Measurements from ENCODE around the gene GNB1L.

The GNB1L gene

GRCh38 chr22:19819208-19819910 lies 35.3 kb downstream of the GNB1L start:
- Histone ChIP-seq H3K4me3 (ENCODE audit: low read length in 2 of 2) (no peak overlapping the region), H3K9me3 (ENCODE audit: control insufficient read depth in 2 of 2, low read length in 2 of 2) (no peaks in the 10 kb centered on the region), H3K36me3 (ENCODE audit: control insufficient read depth in 2 of 2, insufficient read depth in 2 of 2, low read length in 2 of 2) (peaks cover 3 to 4% of the 10 kb centered on the region in 2 donors), H3K9ac (ENCODE audit: low read length in 2 of 2) (no peak overlapping the region), H3K27ac (ENCODE audit: low read length) (no peak overlapping the region), H3K4me1 (ENCODE audit: control insufficient read depth, insufficient read depth, low read length) (no peaks in the 10 kb centered on the region), H3K27me3 (ENCODE audit: control insufficient read depth in 1 of 2, insufficient read depth in 2 of 2, low read length in 2 of 2) (no peaks in the 10 kb centered on the region)

GRCh38 chr22:19818324-19819207 lies 36.1 kb downstream of the GNB1L start:
- Histone ChIP-seq H3K4me3 (ENCODE audit: low read length in 2 of 2) (no peak overlapping the region), H3K27me3 (ENCODE audit: control insufficient read depth in 1 of 2, insufficient read depth in 2 of 2, low read length in 2 of 2) (no peaks in the 10 kb centered on the region), H3K4me1 (ENCODE audit: control insufficient read depth, insufficient read depth, low read length) (no peaks in the 10 kb centered on the region), H3K36me3 (ENCODE audit: control insufficient read depth in 2 of 2, insufficient read depth in 2 of 2, low read length in 2 of 2) (peaks cover 2 to 3% of the 10 kb centered on the region in 2 donors), H3K9ac (ENCODE audit: low read length in 2 of 2) (no peak overlapping the region), H3K9me3 (ENCODE audit: control insufficient read depth in 2 of 2, low read length in 2 of 2) (no peaks in the 10 kb centered on the region), H3K27ac (ENCODE audit: low read length) (no peak overlapping the region)

- H3K9ac ChIP-seq (ENCODE audit: low read length in 2 of 2): no peak overlapping the region
- no peaks in the 10 kb centered on the region for H3K9me3 ChIP-seq (ENCODE audit: control insufficient read depth in 2 of 2, low read length in 2 of 2)
- H3K36me3 ChIP-seq (ENCODE audit: control insufficient read depth in 2 of 2, insufficient read depth in 2 of 2, low read length in 2 of 2): peaks cover 0 to 3% of the 10 kb centered on the region in 2 donors
- no peak overlapping the region for H3K4me3 ChIP-seq (ENCODE audit: low read length in 2 of 2)
- H3K27ac ChIP-seq (ENCODE audit: low read length): no peak overlapping the region
- no peaks in the 10 kb centered on the region for H3K27me3 ChIP-seq (ENCODE audit: control insufficient read depth in 1 of 2, insufficient read depth in 2 of 2, low read length in 2 of 2)
- H3K4me1 ChIP-seq (ENCODE audit: control insufficient read depth, insufficient read depth, low read length): no peaks in the 10 kb centered on the region
Measured at GRCh38 chr22:19816372-19817119, 38.1 kb downstream of the GNB1L start.

- no peaks in the 10 kb centered on the region for H3K9me3 ChIP-seq (ENCODE audit: control insufficient read depth in 2 of 2, low read length in 2 of 2)
Measured at GRCh38 chr22:19815823-19816290, 38.8 kb downstream of the GNB1L start.

GRCh38 chr22:19815093-19815822 lies 39.4 kb downstream of the GNB1L start:
- Histone ChIP-seq H3K9me3 (ENCODE audit: control insufficient read depth in 2 of 2, low read length in 2 of 2) (no peaks in the 10 kb centered on the region), H3K27me3 (ENCODE audit: control insufficient read depth in 1 of 2, insufficient read depth in 2 of 2, low read length in 2 of 2) (no peaks in the 10 kb centered on the region), H3K27ac (ENCODE audit: low read length) (no peak overlapping the region), H3K4me1 (ENCODE audit: control insufficient read depth, insufficient read depth, low read length) (no peaks in the 10 kb centered on the region), H3K4me3 (ENCODE audit: low read length in 2 of 2) (no peak overlapping the region), H3K36me3 (ENCODE audit: control insufficient read depth in 2 of 2, insufficient read depth in 2 of 2, low read length in 2 of 2) (peaks cover 0 to 3% of the 10 kb centered on the region in 2 donors), H3K9ac (ENCODE audit: low read length in 2 of 2) (no peak overlapping the region)

More at GRCh38 chr22:19815823-19816290, 38.8 kb downstream of the GNB1L start:
- H3K9ac ChIP-seq (ENCODE audit: low read length in 2 of 2): no peak overlapping the region
- no peaks in the 10 kb centered on the region for H3K27me3 ChIP-seq (ENCODE audit: control insufficient read depth in 1 of 2, insufficient read depth in 2 of 2, low read length in 2 of 2)
- H3K4me3 ChIP-seq (ENCODE audit: low read length in 2 of 2): no peak overlapping the region
- no peaks in the 10 kb centered on the region for H3K4me1 ChIP-seq (ENCODE audit: control insufficient read depth, insufficient read depth, low read length)
- no peak overlapping the region for H3K27ac ChIP-seq (ENCODE audit: low read length)
- peaks cover 0 to 3% of the 10 kb centered on the region in 2 donors for H3K36me3 ChIP-seq (ENCODE audit: control insufficient read depth in 2 of 2, insufficient read depth in 2 of 2, low read length in 2 of 2)

GRCh38 chr22:19814428-19814827 lies 40.2 kb downstream of the GNB1L start:
- H3K27me3 ChIP-seq (ENCODE audit: control insufficient read depth in 1 of 2, insufficient read depth in 2 of 2, low read length in 2 of 2): no peaks in the 10 kb centered on the region
- H3K9ac ChIP-seq (ENCODE audit: low read length in 2 of 2): no peak overlapping the region
- H3K27ac ChIP-seq (ENCODE audit: low read length): no peak overlapping the region
- no peaks in the 10 kb centered on the region for H3K9me3 ChIP-seq (ENCODE audit: control insufficient read depth in 2 of 2, low read length in 2 of 2)
- peaks cover 1% of the 10 kb centered on the region for H3K4me1 ChIP-seq (ENCODE audit: control insufficient read depth, insufficient read depth, low read length)
- H3K36me3 ChIP-seq (ENCODE audit: control insufficient read depth in 2 of 2, insufficient read depth in 2 of 2, low read length in 2 of 2): peaks cover 0 to 3% of the 10 kb centered on the region in 2 donors
- no peak overlapping the region for H3K4me3 ChIP-seq (ENCODE audit: low read length in 2 of 2)

- H3K4me1 ChIP-seq (ENCODE audit: control insufficient read depth, insufficient read depth, low read length): peaks cover 3% of the 10 kb centered on the region
- H3K36me3 ChIP-seq (ENCODE audit: control insufficient read depth in 2 of 2, insufficient read depth in 2 of 2, low read length in 2 of 2): no peaks in the 10 kb centered on the region
- no peak overlapping the region for H3K9ac ChIP-seq (ENCODE audit: low read length in 2 of 2)
- no peaks in the 10 kb centered on the region for H3K27me3 ChIP-seq (ENCODE audit: control insufficient read depth in 1 of 2, insufficient read depth in 2 of 2, low read length in 2 of 2)
- H3K4me3 ChIP-seq (ENCODE audit: low read length in 2 of 2): no peak overlapping the region
- no peaks in the 10 kb centered on the region for H3K9me3 ChIP-seq (ENCODE audit: control insufficient read depth in 2 of 2, low read length in 2 of 2)
- H3K27ac ChIP-seq (ENCODE audit: low read length): no peak overlapping the region
Measured at GRCh38 chr22:19812910-19813309, 41.8 kb downstream of the GNB1L start.

GRCh38 chr22:19811811-19812771 lies 42.6 kb downstream of the GNB1L start:
- H3K36me3 ChIP-seq (ENCODE audit: control insufficient read depth in 2 of 2, insufficient read depth in 2 of 2, low read length in 2 of 2): no peaks in the 10 kb centered on the region
- H3K27me3 ChIP-seq (ENCODE audit: control insufficient read depth in 1 of 2, insufficient read depth in 2 of 2, low read length in 2 of 2): no peaks in the 10 kb centered on the region
- H3K9me3 ChIP-seq (ENCODE audit: control insufficient read depth in 2 of 2, low read length in 2 of 2): no peaks in the 10 kb centered on the region
- no peak overlapping the region for H3K9ac ChIP-seq (ENCODE audit: low read length in 2 of 2)
- H3K4me3 ChIP-seq (ENCODE audit: low read length in 2 of 2): no peak overlapping the region
- no peak overlapping the region for H3K27ac ChIP-seq (ENCODE audit: low read length)
- H3K4me1 ChIP-seq (ENCODE audit: control insufficient read depth, insufficient read depth, low read length): peaks cover 3% of the 10 kb centered on the region

GRCh38 chr22:19811211-19811621 lies 43.5 kb downstream of the GNB1L start:
- Histone ChIP-seq H3K27me3 (ENCODE audit: control insufficient read depth in 1 of 2, insufficient read depth in 2 of 2, low read length in 2 of 2) (no peaks in the 10 kb centered on the region), H3K4me1 (ENCODE audit: control insufficient read depth, insufficient read depth, low read length) (peaks cover 3% of the 10 kb centered on the region), H3K9ac (ENCODE audit: low read length in 2 of 2) (no peak overlapping the region), H3K4me3 (ENCODE audit: low read length in 2 of 2) (no peak overlapping the region), H3K27ac (ENCODE audit: low read length) (no peak overlapping the region), H3K9me3 (ENCODE audit: control insufficient read depth in 2 of 2, low read length in 2 of 2) (no peaks in the 10 kb centered on the region), H3K36me3 (ENCODE audit: control insufficient read depth in 2 of 2, insufficient read depth in 2 of 2, low read length in 2 of 2) (no peaks in the 10 kb centered on the region)

Measured in stomach smooth muscle (tissue), 2 donors.